Body of pancreas (tissue), 4 donors: ENCODE data around the gene CFAP57.

Experiments used
- CTCF ChIP-seq, 7 experiments: fragments of 450-650 bp in 4 of 7; fragments of 200-600 bp in 3 of 7; sonication (generic) in 3 of 7; IDR thresholded peaks; one replicate each; pipeline ENCODE4 v1.5.1; 2016 to 2019; ENCODE audit warnings: antibody characterized with exemption in 7 of 7
- POLR2A ChIP-seq, 3 donors: fragments of 450-650 bp; IDR thresholded peaks; one replicate each; pipeline ENCODE4 v1.6.1; 2016; ENCODE audit warnings: antibody characterized with exemption in 3 of 3, mild to moderate bottlenecking in 2 of 3

GRCh38 chr1:43265431-43265830 is 93.3 kb downstream of the CFAP57 start:
- TF ChIP-seq POLR2A (IDR thresholded peaks at IDR 0.05) (no peak), CTCF (IDR thresholded peaks at IDR 0.05) (no peak)
